IMR-90 (cell line): ENCODE measurements around the gene ANKRD44.
"Not testable (repeated sequence)": the region's sequence is repeated elsewhere in the genome, so short reads cannot be mapped to it uniquely, and the experiment has no call there.

ENCODE experiments used
- FOS ChIP-seq: fragments of 150-350 bp; IDR thresholded peaks from 2 replicates; pipeline ENCODE4 v1.6.1; 2016; ENCODE audit warnings: low read depth, low read length
- MXI1 ChIP-seq: IDR thresholded peaks from 2 replicates; pipeline ENCODE4 v1.6.1; 2012; ENCODE audit warnings: low read depth, mild to moderate bottlenecking, low read length, moderate library complexity, borderline replicate concordance
- NFE2L2 ChIP-seq: fragments of 150-350 bp; IDR thresholded peaks from 2 replicates; pipeline ENCODE4 v1.6.1; 2016; ENCODE audit warnings: low read depth, mild to moderate bottlenecking, low read length
- POLR2A ChIP-seq: IDR thresholded peaks from 2 replicates; pipeline ENCODE4 v1.6.1; 2012; ENCODE audit warnings: mild to moderate bottlenecking, low read depth, low read length
- RAD21 ChIP-seq: IDR thresholded peaks from 2 replicates; pipeline ENCODE4 v1.6.1; 2012; ENCODE audit warnings: low read length, improper control_type of control experiment
- SMC3 ChIP-seq: fragments of 150-350 bp; IDR thresholded peaks from 2 replicates; pipeline ENCODE4 v1.6.1; 2016; ENCODE audit warnings: low read depth, mild to moderate bottlenecking, antibody characterized with exemption, low read length, moderate library complexity
- TF ChIP-seq, protein P1 (sequence below): conservative IDR thresholded peaks from 2 replicates; pipeline ENCODE4 v1.5.1; 2012; ENCODE audit warnings: mild to moderate bottlenecking, low read depth, low read length, improper control_type of control experiment
- TF ChIP-seq, protein P2 (sequence below): fragments of 150-350 bp; IDR thresholded peaks from 2 replicates; pipeline ENCODE4 v1.6.1; 2017; ENCODE audit warnings: mild to moderate bottlenecking, antibody characterized with exemption, low read length, low read depth

DNA sequence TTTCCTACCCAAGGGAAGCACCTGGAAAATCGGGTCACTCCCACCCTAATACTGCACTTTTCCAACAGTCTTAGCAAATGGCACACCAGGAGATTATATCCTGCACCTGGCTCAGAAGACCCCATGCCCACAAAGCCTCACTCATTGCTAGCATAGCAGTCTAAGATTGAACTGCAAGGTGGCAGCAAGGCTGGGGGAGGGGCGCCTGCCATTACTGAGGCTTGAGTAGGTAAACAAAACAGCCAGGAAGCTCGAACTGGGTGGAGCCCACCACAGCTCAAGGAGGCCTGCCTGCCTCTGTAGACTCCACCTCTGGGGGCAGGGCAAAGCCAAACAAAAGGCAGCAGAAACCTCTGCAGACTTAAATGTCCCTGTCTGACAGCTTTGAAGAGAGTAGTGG, 248.0 kb downstream of the ANKRD44 start:
- not testable (repeated sequence) for TF ChIP-seq FOS, POLR2A, SMC3, NFE2L2, MXI1, RAD21
- TF ChIP-seq, protein P1, sequence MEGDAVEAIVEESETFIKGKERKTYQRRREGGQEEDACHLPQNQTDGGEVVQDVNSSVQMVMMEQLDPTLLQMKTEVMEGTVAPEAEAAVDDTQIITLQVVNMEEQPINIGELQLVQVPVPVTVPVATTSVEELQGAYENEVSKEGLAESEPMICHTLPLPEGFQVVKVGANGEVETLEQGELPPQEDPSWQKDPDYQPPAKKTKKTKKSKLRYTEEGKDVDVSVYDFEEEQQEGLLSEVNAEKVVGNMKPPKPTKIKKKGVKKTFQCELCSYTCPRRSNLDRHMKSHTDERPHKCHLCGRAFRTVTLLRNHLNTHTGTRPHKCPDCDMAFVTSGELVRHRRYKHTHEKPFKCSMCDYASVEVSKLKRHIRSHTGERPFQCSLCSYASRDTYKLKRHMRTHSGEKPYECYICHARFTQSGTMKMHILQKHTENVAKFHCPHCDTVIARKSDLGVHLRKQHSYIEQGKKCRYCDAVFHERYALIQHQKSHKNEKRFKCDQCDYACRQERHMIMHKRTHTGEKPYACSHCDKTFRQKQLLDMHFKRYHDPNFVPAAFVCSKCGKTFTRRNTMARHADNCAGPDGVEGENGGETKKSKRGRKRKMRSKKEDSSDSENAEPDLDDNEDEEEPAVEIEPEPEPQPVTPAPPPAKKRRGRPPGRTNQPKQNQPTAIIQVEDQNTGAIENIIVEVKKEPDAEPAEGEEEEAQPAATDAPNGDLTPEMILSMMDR, result not testable (repeated sequence)
- TF ChIP-seq, protein P2, sequence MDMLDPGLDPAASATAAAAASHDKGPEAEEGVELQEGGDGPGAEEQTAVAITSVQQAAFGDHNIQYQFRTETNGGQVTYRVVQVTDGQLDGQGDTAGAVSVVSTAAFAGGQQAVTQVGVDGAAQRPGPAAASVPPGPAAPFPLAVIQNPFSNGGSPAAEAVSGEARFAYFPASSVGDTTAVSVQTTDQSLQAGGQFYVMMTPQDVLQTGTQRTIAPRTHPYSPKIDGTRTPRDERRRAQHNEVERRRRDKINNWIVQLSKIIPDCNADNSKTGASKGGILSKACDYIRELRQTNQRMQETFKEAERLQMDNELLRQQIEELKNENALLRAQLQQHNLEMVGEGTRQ, result not testable (repeated sequence)
